ENCODE measurements around the gene DCAF12. TPM values are rescaled to one million over a fixed set of nuclear protein-coding genes. Genes with fewer than 3 reads are reported as not detected.

The DCAF12 gene
- total RNA-seq, 1 experiment from 2014 or later: 40.2 TPM

- Histone ChIP-seq H3K79me2 (ENCODE audit: insufficient read depth, low read length) (no peaks in the 10 kb centered on the region), H3K27me3 (ENCODE audit: insufficient read depth, low read length) (no peaks in the 10 kb centered on the region), H3K4me1 (ENCODE audit: control insufficient read depth in 1 of 2, insufficient read depth in 2 of 2, low read length in 2 of 2) (peaks cover 0 to 11% of the 10 kb centered on the region in 2 experiments; a peak in 2 of 4 replicates), H4K20me1 (ENCODE audit: insufficient read depth) (no peaks in the 10 kb centered on the region), H3K36me3 (ENCODE audit: control insufficient read depth in 1 of 2, insufficient read depth in 2 of 2, low read length in 2 of 2) (no peaks in the 10 kb centered on the region), H3K9ac (ENCODE audit: low read length) (no peak overlapping the region), H2AFZ (ENCODE audit: low read depth, low read length, poor library complexity, severe bottlenecking) (no peak overlapping the region), H3K27ac (ENCODE audit: low read depth, low read length) (no peak overlapping the region), H3K9me2 (ENCODE audit: insufficient read depth) (no peaks in the 10 kb centered on the region), H3K4me2 (ENCODE audit: low read length) (0 out of 2 replicates have a peak overlapping the region, but pooled peaks have one; percentile 0), H3K4me3 (replicated peaks in 1 of 2; ENCODE audit: low read depth in 1 of 2, low read length in 2 of 2) (no peak overlapping the region), H3K9me3 (ENCODE audit: control insufficient read depth in 1 of 2, insufficient read depth in 1 of 2, low read depth in 1 of 2, low read length in 2 of 2) (no peaks in the 10 kb centered on the region)
- ChIA-PET POLR2A (interaction anchor here (1.0 kb wide), 1 partner anchor 31 kb away, joined by 4 read pairs; the partner anchor contains the start of gene UBAP2), CTCF (no interaction called here), RAD21 (ENCODE audit: low non-redundant PET in 1 of 2, low total read pairs in 2 of 2, uncharacterized antibody in 2 of 2, unreplicated experiment in 2 of 2) (no interaction called here)
- BruUV-seq (replicated peaks): no TSS peak
- TF ChIP-seq JUND (IDR thresholded peaks at IDR 0.05) (peak; percentile 35; the same call in 1 of the 2 replicates), EZH2phosphoT487 (IDR thresholded peaks at IDR 0.05; ENCODE audit: borderline replicate concordance) (no peak)
- ATAC-seq (peak; percentile 29; the same call in 1 of the 2 replicates), DNase-seq (ENCODE audit: low read depth, low spot score) (peak; percentile 13)
- intact Hi-C loops (cut with micrococcal nuclease): loop anchor here (10.0 kb wide), 1 partner anchor 264 kb away; the partner anchor contains the start of gene UBE2R2
Measured at GRCh38 chr9:34079181-34079580, 47.3 kb downstream of the DCAF12 start.

- BruUV-seq (replicated peaks): no TSS peak
- Histone ChIP-seq H3K79me2 (ENCODE audit: insufficient read depth, low read length) (no peaks in the 10 kb centered on the region), H3K9me2 (ENCODE audit: insufficient read depth) (no peaks in the 10 kb centered on the region), H3K9me3 (ENCODE audit: control insufficient read depth in 1 of 2, insufficient read depth in 1 of 2, low read depth in 1 of 2, low read length in 2 of 2) (no peaks in the 10 kb centered on the region), H3K9ac (ENCODE audit: low read length) (no peak overlapping the region), H4K20me1 (ENCODE audit: insufficient read depth) (no peaks in the 10 kb centered on the region), H3K4me2 (ENCODE audit: low read length) (peak overlapping the region; percentile 57), H3K4me1 (ENCODE audit: control insufficient read depth in 1 of 2, insufficient read depth in 2 of 2, low read length in 2 of 2) (peaks cover 17 to 24% of the 10 kb centered on the region in 2 experiments), H3K4me3 (replicated peaks in 1 of 2; ENCODE audit: low read depth in 1 of 2, low read length in 2 of 2) (no peak overlapping the region), H3K36me3 (ENCODE audit: control insufficient read depth in 1 of 2, insufficient read depth in 2 of 2, low read length in 2 of 2) (no peaks in the 10 kb centered on the region), H3K27ac (ENCODE audit: low read depth, low read length) (peak overlapping the region; percentile 53), H3K27me3 (ENCODE audit: insufficient read depth, low read length) (no peaks in the 10 kb centered on the region), H2AFZ (ENCODE audit: low read depth, low read length, poor library complexity, severe bottlenecking) (peak overlapping the region; percentile 19)
- ChIA-PET CTCF (interaction anchor here (1.3 to 2.7 kb wide), 8 partner anchors 8 to 335 kb away, joined by 4 to 17 read pairs (median 6); partner anchors contain the start of gene UBAP2), RAD21 (ENCODE audit: low non-redundant PET in 1 of 2, low total read pairs in 2 of 2, uncharacterized antibody in 2 of 2, unreplicated experiment in 2 of 2) (interaction anchor here (1.1 to 2.2 kb wide), 2 partner anchors 148 to 335 kb away, joined by 3 to 9 read pairs; no protein-coding TSS in a partner anchor), POLR2A (interaction anchor here (1.0 to 1.1 kb wide), 3 partner anchors 10 to 27 kb away, joined by 3 to 5 read pairs (median 3); partner anchors contain the start of gene UBAP2)
- ATAC-seq: peak; percentile 9; the same call in 1 of the 2 replicates
- no peak for DNase-seq (ENCODE audit: low read depth, low spot score)
- intact Hi-C loops (cut with micrococcal nuclease): loop anchor here (5.0 to 10.0 kb wide), 2 partner anchors 258 to 336 kb away; partner anchors contain the start of gene UBE2R2
- no peak for TF ChIP-seq SIN3A (IDR thresholded peaks at IDR 0.05; ENCODE audit: low read depth)
- TF ChIP-seq TCF7L2 (IDR thresholded peaks at IDR 0.05; ENCODE audit: borderline replicate concordance, extremely low read depth, insufficient read depth, insufficient read length): no peak
- no peak for TF ChIP-seq RAD21 (IDR thresholded peaks at IDR 0.05; ENCODE audit: low read depth)
- TF ChIP-seq SP1 (IDR thresholded peaks at IDR 0.05; ENCODE audit: low read depth): no peak
Measured at GRCh38 chr9:34072868-34073590, 53.5 kb downstream of the DCAF12 start.
